ENCODE data around the gene GNPNAT1.

DNA sequence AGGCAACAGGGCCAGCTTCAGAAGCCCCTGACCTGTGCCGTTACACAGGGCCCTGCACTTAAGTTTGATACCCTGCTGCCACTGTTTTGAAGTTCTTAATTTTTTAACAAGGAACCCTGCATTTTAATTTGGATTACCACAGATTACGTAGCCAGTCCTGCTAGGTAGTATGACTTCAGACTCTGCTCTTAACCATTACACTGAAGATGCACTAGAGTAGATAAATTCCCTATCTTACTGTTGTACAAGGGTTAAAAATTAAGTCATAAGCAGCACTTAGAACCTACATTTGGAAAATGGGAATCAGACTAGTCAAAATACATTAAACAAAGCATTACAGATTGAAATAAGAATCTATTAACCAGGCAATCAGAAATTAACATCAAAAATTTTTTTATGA is 2.3 kb downstream of the GNPNAT1 start:
- TF ChIP-seq, protein P1, sequence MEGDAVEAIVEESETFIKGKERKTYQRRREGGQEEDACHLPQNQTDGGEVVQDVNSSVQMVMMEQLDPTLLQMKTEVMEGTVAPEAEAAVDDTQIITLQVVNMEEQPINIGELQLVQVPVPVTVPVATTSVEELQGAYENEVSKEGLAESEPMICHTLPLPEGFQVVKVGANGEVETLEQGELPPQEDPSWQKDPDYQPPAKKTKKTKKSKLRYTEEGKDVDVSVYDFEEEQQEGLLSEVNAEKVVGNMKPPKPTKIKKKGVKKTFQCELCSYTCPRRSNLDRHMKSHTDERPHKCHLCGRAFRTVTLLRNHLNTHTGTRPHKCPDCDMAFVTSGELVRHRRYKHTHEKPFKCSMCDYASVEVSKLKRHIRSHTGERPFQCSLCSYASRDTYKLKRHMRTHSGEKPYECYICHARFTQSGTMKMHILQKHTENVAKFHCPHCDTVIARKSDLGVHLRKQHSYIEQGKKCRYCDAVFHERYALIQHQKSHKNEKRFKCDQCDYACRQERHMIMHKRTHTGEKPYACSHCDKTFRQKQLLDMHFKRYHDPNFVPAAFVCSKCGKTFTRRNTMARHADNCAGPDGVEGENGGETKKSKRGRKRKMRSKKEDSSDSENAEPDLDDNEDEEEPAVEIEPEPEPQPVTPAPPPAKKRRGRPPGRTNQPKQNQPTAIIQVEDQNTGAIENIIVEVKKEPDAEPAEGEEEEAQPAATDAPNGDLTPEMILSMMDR (IDR thresholded peaks at IDR 0.05): no peak
- no peak for TF ChIP-seq EZH2 (IDR thresholded peaks at IDR 0.05; ENCODE audit: borderline replicate concordance, insufficient read depth, low read depth, low read length, poor library complexity, severe bottlenecking)

Data from B cell (primary cell).